ENCODE measurements around the gene IFIT1. TPM values are rescaled to one million over a fixed set of nuclear protein-coding genes. Genes with fewer than 3 reads are reported as not detected.

The IFIT1 gene, protein sequence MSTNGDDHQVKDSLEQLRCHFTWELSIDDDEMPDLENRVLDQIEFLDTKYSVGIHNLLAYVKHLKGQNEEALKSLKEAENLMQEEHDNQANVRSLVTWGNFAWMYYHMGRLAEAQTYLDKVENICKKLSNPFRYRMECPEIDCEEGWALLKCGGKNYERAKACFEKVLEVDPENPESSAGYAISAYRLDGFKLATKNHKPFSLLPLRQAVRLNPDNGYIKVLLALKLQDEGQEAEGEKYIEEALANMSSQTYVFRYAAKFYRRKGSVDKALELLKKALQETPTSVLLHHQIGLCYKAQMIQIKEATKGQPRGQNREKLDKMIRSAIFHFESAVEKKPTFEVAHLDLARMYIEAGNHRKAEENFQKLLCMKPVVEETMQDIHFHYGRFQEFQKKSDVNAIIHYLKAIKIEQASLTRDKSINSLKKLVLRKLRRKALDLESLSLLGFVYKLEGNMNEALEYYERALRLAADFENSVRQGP
- total RNA-seq, result 32.9 and 70.8 TPM in 2 replicates

DNA sequence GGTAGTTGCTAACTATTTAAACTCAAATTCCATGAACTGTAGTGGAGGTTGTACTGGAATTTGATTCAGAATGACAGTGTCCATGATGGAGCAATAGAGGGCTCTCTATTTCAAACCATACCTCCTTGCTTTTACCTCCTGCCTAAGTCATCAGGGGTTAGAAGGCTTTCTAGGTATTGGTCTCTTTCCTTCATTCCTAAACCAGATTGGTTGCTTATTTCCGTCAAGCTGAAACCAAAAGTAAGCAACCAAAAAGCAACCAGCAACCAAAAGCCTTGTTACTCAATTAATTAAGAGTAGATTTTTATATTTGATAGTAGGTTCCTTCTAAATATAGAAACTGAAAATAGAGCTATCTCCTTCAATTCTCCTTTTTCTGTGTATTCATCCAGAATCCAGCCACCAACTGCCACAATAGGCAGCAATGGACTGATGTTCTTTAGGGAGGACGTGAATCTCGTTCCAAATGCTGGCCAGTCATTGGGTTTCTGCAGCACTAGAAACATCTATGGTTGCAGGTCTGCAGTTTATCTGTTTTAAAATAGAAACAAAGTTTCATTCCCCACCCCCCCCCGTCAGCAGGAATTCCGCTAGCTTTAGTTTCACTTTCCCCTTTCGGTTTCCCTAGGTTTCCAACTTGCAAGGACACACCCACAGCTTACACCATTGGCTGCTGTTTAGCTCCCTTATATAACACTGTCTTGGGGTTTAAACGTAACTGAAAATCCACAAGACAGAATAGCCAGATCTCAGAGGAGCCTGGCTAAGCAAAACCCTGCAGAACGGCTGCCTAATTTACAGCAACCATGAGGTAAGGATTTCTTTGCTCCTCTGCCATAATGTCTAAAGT lies at the start of gene IFIT1:
Gene IFIT1 (plus strand): TSS at position 717 of the 850 bp plus-strand sequence. CDS start 90 bp downstream, at position 807.
- peak within 1 kb of the TSS; percentile 68 for H3K4me3 ChIP-seq (ENCODE audit: low read depth, low read length)
- peak; percentile 97 for DNase-seq (ENCODE audit: low read depth)
- TF ChIP-seq, protein P1, sequence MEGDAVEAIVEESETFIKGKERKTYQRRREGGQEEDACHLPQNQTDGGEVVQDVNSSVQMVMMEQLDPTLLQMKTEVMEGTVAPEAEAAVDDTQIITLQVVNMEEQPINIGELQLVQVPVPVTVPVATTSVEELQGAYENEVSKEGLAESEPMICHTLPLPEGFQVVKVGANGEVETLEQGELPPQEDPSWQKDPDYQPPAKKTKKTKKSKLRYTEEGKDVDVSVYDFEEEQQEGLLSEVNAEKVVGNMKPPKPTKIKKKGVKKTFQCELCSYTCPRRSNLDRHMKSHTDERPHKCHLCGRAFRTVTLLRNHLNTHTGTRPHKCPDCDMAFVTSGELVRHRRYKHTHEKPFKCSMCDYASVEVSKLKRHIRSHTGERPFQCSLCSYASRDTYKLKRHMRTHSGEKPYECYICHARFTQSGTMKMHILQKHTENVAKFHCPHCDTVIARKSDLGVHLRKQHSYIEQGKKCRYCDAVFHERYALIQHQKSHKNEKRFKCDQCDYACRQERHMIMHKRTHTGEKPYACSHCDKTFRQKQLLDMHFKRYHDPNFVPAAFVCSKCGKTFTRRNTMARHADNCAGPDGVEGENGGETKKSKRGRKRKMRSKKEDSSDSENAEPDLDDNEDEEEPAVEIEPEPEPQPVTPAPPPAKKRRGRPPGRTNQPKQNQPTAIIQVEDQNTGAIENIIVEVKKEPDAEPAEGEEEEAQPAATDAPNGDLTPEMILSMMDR (IDR thresholded peaks at IDR 0.05; ENCODE audit: insufficient read depth, low read depth, low read length), result no peak

DNA sequence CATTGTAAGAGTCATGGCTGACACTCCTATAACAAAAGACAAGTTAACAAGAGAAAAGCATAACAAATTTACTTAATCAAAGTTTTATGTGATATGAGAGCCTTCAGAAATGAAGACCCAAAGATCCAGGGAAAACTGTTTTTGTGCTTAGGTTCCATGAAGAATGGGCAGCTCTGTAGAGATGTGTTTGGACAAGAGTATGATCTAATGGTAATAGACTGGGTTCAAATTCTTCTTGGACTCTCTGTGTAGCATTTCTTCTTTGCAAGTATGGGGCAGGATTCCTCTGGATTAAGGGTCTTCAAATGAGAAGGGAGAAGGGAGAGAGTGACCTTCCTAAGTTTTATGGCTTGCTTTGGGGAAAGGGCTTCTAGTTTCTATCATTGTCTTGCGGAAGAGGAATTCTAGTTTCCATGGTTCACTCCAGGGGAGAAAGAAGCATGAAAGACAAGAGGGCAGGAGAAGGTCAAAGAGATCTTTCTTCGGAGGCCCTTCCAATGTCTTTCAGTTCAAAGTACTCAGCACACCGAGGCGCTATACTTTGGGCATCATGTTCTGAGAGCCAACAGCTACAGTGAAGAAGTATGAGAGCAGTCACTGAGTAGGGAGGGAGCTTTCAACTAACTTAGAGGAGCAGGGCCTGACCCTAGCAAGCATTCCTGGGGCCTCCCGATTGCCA lies 49.2 kb upstream of the IFIT1 start:
- TF ChIP-seq, protein P1 (IDR thresholded peaks at IDR 0.05; ENCODE audit: insufficient read depth, low read depth, low read length), result no peak
- DNase-seq (ENCODE audit: low read depth), result no peak
- H3K4me3 ChIP-seq (ENCODE audit: low read depth, low read length), result no peak overlapping the region

DNA sequence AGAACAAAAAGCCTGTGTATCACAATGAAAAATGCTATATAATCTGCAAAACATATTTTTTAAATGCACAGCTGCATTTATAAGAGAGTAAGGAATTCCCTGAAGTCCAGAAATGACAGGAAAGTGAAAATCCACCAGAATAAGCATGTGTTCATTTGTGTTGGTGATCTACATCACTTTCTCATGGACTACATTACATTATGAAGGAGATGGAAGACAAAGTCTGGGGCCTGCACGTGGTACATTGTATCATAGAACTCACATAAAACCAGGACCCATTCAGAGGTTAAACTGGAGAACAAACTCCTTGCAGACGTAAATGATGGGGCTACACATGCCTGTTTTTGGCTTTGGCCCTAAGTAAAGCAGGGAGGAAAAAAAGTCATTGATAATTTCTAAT lies 48.3 kb upstream of the IFIT1 start:
- TF ChIP-seq, protein P1 (IDR thresholded peaks at IDR 0.05; ENCODE audit: insufficient read depth, low read depth, low read length), result no peak
- no peak overlapping the region for H3K4me3 ChIP-seq (ENCODE audit: low read depth, low read length)
- DNase-seq (ENCODE audit: low read depth), result no peak

DNA sequence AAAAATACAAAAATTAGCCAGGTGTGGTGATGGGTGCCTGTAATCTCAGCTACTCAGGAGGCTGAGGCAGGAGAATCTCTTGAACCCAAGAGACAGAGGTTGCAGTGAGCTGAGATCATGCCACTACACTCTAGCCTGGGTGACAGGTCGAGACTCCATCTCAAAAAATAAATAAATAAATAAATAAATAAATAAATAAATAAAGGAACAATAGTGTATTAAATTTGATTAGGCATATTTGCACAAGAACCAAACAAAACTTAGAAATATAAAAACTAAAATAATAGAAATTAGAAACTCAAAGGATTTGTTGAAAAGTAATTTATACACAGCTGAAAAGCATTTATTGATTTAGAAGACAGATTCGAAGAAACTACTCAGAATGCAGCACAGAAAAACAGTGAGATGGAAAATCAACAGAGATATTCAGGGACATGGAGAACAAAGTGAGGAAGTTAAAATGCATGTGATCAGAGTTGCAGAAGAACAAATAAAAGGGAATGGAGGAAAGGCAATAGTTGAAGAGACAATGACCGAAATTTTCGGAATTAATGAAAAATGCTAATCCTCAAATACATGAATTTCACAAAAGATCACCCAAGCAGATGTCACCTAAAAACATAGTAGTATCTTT lies 46.9 kb upstream of the IFIT1 start:
- no peak for DNase-seq (ENCODE audit: low read depth)
- TF ChIP-seq, protein P1 (IDR thresholded peaks at IDR 0.05; ENCODE audit: insufficient read depth, low read depth, low read length), result no peak
- no peak overlapping the region for H3K4me3 ChIP-seq (ENCODE audit: low read depth, low read length)

DNA sequence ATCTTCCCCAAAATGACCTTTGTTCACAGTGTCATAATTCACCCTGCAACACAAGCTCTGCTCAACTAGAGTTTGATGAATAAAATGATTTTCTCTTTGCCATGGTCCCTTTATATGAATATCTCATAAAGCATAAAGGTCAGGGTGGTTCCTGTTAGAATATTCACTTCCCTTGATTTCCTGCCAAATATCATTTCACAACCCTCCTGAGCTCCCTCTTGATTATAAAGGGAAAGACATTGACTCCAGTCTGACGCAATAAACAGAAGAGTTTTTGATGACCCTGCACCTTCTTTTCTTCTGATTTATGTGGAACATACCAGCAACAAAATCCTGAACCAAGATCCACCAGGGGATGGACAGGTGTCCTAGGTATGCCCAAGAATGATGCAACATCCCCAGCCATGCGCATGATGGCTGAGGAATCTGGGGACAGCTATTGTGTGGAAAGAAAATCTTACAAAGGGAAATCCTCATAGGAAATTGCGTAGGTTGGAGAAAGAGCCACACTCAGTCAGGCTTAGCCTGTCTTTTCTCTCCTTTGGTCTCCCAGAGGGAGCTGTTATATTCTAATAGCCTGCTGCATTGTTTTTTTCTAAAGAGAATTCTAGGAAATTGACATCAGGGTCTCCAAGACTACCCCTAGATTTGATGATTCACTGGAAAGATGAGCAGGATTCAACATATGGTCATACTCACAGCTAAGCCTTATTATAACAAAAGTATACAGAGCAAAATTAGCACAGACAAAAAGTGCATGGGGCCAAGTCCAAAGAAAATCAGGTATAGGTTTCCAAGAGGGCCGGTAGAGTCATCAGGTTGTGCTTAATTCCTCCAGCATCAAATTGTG lies 45.8 kb upstream of the IFIT1 start:
- no peak overlapping the region for H3K4me3 ChIP-seq (ENCODE audit: low read depth, low read length)
- peak; percentile 87 for DNase-seq (ENCODE audit: low read depth)
- TF ChIP-seq, protein P1 (IDR thresholded peaks at IDR 0.05; ENCODE audit: insufficient read depth, low read depth, low read length), result no peak
